ENCODE data around the gene FNDC3B.
"Not testable (repeated sequence)": the region's sequence is repeated elsewhere in the genome, so short reads cannot be mapped to it uniquely, and the experiment has no call there.

FNDC3B gene

GRCh38 chr3:172359996-172360395, 320.6 kb downstream of the FNDC3B start:
- H3K9me3 Mint-ChIP-seq: no peaks in the 10 kb centered on the region
- peaks cover 33% of the 10 kb centered on the region for H3K36me3 Mint-ChIP-seq (ENCODE audit: low read depth)
- H3K4me3 Mint-ChIP-seq: no peak overlapping the region
- ATAC-seq: no peak
- no peak for DNase-seq
- no peaks in the 10 kb centered on the region for H3K27me3 Mint-ChIP-seq
- no peak overlapping the region for H3K27ac Mint-ChIP-seq
- H3K4me1 Mint-ChIP-seq: no peaks in the 10 kb centered on the region

- H3K4me3 Mint-ChIP-seq: no peak overlapping the region
- ATAC-seq: no peak
- no peak overlapping the region for H3K27ac Mint-ChIP-seq
- no peak for DNase-seq
- H3K27me3 Mint-ChIP-seq: no peaks in the 10 kb centered on the region
- H3K9me3 Mint-ChIP-seq: no peaks in the 10 kb centered on the region
- H3K4me1 Mint-ChIP-seq: no peaks in the 10 kb centered on the region
- H3K36me3 Mint-ChIP-seq (ENCODE audit: low read depth): peaks cover 33% of the 10 kb centered on the region
Observed at GRCh38 chr3:172362583-172362982, 323.2 kb downstream of the FNDC3B start.

- Mint-ChIP-seq H3K36me3 (ENCODE audit: low read depth) (peaks cover 30% of the 10 kb centered on the region), H3K9me3 (no peaks in the 10 kb centered on the region), H3K4me1 (no peaks in the 10 kb centered on the region), H3K4me3 (no peak overlapping the region), H3K27me3 (no peaks in the 10 kb centered on the region), H3K27ac (no peak overlapping the region)
- DNase-seq (no peak), ATAC-seq (no peak)
Observed at GRCh38 chr3:172364374-172365027, 325.1 kb downstream of the FNDC3B start.

GRCh38 chr3:172365028-172365567, 325.7 kb downstream of the FNDC3B start:
- Mint-ChIP-seq H3K27me3 (no peaks in the 10 kb centered on the region), H3K27ac (no peak overlapping the region), H3K9me3 (no peaks in the 10 kb centered on the region), H3K4me3 (no peak overlapping the region), H3K36me3 (ENCODE audit: low read depth) (peaks cover 29% of the 10 kb centered on the region), H3K4me1 (no peaks in the 10 kb centered on the region)
- DNase-seq (no peak), ATAC-seq (no peak)

- no peak for DNase-seq
- H3K4me1 Mint-ChIP-seq: no peaks in the 10 kb centered on the region
- no peak overlapping the region for H3K4me3 Mint-ChIP-seq
- H3K9me3 Mint-ChIP-seq: no peaks in the 10 kb centered on the region
- H3K27ac Mint-ChIP-seq: no peak overlapping the region
- peaks cover 17% of the 10 kb centered on the region for H3K36me3 Mint-ChIP-seq (ENCODE audit: low read depth)
- no peaks in the 10 kb centered on the region for H3K27me3 Mint-ChIP-seq
- no peak for ATAC-seq
Observed at GRCh38 chr3:172367205-172368105, 328.1 kb downstream of the FNDC3B start.

- H3K9me3 Mint-ChIP-seq; DNase-seq; H3K4me1 Mint-ChIP-seq; H3K4me3 Mint-ChIP-seq; H3K36me3 Mint-ChIP-seq (ENCODE audit: low read depth); H3K27ac Mint-ChIP-seq; ATAC-seq; H3K27me3 Mint-ChIP-seq: not testable (repeated sequence)
Observed at GRCh38 chr3:172368556-172368955, 329.2 kb downstream of the FNDC3B start.

- no peaks in the 10 kb centered on the region for H3K9me3 Mint-ChIP-seq
- H3K36me3 Mint-ChIP-seq (ENCODE audit: low read depth): peaks cover 3% of the 10 kb centered on the region
- no peaks in the 10 kb centered on the region for H3K27me3 Mint-ChIP-seq
- H3K4me1 Mint-ChIP-seq: no peaks in the 10 kb centered on the region
- no peak overlapping the region for H3K27ac Mint-ChIP-seq
- no peak for DNase-seq
- H3K4me3 Mint-ChIP-seq: no peak overlapping the region
- ATAC-seq: no peak
Observed at GRCh38 chr3:172369590-172370259, 330.3 kb downstream of the FNDC3B start.

- DNase-seq: no peak
- ATAC-seq: no peak
- Mint-ChIP-seq H3K9me3 (no peaks in the 10 kb centered on the region), H3K27me3 (no peaks in the 10 kb centered on the region), H3K36me3 (ENCODE audit: low read depth) (peaks cover 5% of the 10 kb centered on the region), H3K27ac (no peak overlapping the region), H3K4me1 (no peaks in the 10 kb centered on the region), H3K4me3 (no peak overlapping the region)
Observed at GRCh38 chr3:172370419-172370818, 331.0 kb downstream of the FNDC3B start.

GRCh38 chr3:172371544-172371943, 332.2 kb downstream of the FNDC3B start:
- no peaks in the 10 kb centered on the region for H3K4me1 Mint-ChIP-seq
- no peak overlapping the region for H3K4me3 Mint-ChIP-seq
- no peak overlapping the region for H3K27ac Mint-ChIP-seq
- H3K9me3 Mint-ChIP-seq: no peaks in the 10 kb centered on the region
- peaks cover 5% of the 10 kb centered on the region for H3K36me3 Mint-ChIP-seq (ENCODE audit: low read depth)
- DNase-seq (no peak), ATAC-seq (no peak)
- H3K27me3 Mint-ChIP-seq: no peaks in the 10 kb centered on the region

GRCh38 chr3:172372895-172373294, 333.5 kb downstream of the FNDC3B start:
- H3K27ac Mint-ChIP-seq: no peak overlapping the region

GRCh38 chr3:172373912-172374311, 334.5 kb downstream of the FNDC3B start:
- no peaks in the 10 kb centered on the region for H3K27me3 Mint-ChIP-seq
- H3K27ac Mint-ChIP-seq: no peak overlapping the region
- no peaks in the 10 kb centered on the region for H3K4me1 Mint-ChIP-seq
- H3K4me3 Mint-ChIP-seq: no peak overlapping the region
- ATAC-seq: no peak
- no peak for DNase-seq
- peaks cover 7% of the 10 kb centered on the region for H3K9me3 Mint-ChIP-seq
- H3K36me3 Mint-ChIP-seq (ENCODE audit: low read depth): peaks cover 23% of the 10 kb centered on the region

More at GRCh38 chr3:172372895-172373294, 333.5 kb downstream of the FNDC3B start:
- peaks cover under 1% of the 10 kb centered on the region for H3K9me3 Mint-ChIP-seq
- no peaks in the 10 kb centered on the region for H3K4me1 Mint-ChIP-seq
- H3K36me3 Mint-ChIP-seq (ENCODE audit: low read depth): peaks cover 12% of the 10 kb centered on the region
- no peak overlapping the region for H3K4me3 Mint-ChIP-seq
- DNase-seq (no peak), ATAC-seq (no peak)
- H3K27me3 Mint-ChIP-seq: no peaks in the 10 kb centered on the region

GRCh38 chr3:172375206-172375850, 335.9 kb downstream of the FNDC3B start:
- no peak overlapping the region for H3K4me3 Mint-ChIP-seq
- DNase-seq (no peak), ATAC-seq (no peak)
- peaks cover 8% of the 10 kb centered on the region for H3K9me3 Mint-ChIP-seq
- no peaks in the 10 kb centered on the region for H3K4me1 Mint-ChIP-seq
- peaks cover 35% of the 10 kb centered on the region for H3K36me3 Mint-ChIP-seq (ENCODE audit: low read depth)
- H3K27ac Mint-ChIP-seq: no peak overlapping the region
- no peaks in the 10 kb centered on the region for H3K27me3 Mint-ChIP-seq

GRCh38 chr3:172376402-172376801, 337.0 kb downstream of the FNDC3B start:
- DNase-seq: no peak
- Mint-ChIP-seq H3K4me3 (no peak overlapping the region), H3K27me3 (no peaks in the 10 kb centered on the region), H3K36me3 (ENCODE audit: low read depth) (peaks cover 46% of the 10 kb centered on the region), H3K9me3 (peaks cover 14% of the 10 kb centered on the region), H3K27ac (no peak overlapping the region), H3K4me1 (no peaks in the 10 kb centered on the region)
- ATAC-seq: no peak

GRCh38 chr3:172376881-172377280, 337.5 kb downstream of the FNDC3B start:
- Mint-ChIP-seq H3K9me3 (peaks cover 14% of the 10 kb centered on the region), H3K4me3 (no peak overlapping the region), H3K27me3 (no peaks in the 10 kb centered on the region), H3K4me1 (no peaks in the 10 kb centered on the region), H3K27ac (no peak overlapping the region), H3K36me3 (ENCODE audit: low read depth) (peaks cover 49% of the 10 kb centered on the region)
- DNase-seq: no peak
- ATAC-seq: no peak
